MM.1S (cell line): ENCODE data around the gene TJP2.

ENCODE experiments used
- CTCF ChIP-seq: fragments of 300-600 bp; sonication (generic); IDR thresholded peaks from 2 replicates; pipeline ENCODE4 v1.5.1; 2016; ENCODE audit warnings: antibody characterized with exemption, low read length, mixed read lengths
- EZH2 ChIP-seq: fragments of 300-600 bp; sonication (generic); optimal IDR thresholded peaks from 2 replicates; pipeline ENCODE3; 2017; ENCODE audit warnings: low read depth, mild to moderate bottlenecking, antibody characterized with exemption, low read length, mixed read lengths
- EZH2phosphoT487 ChIP-seq: fragments of 300-600 bp; sonication (generic); IDR thresholded peaks from 2 replicates; pipeline ENCODE4 v1.6.1; 2018; ENCODE audit warnings: antibody characterized with exemption, low read length

- no peak for TF ChIP-seq CTCF
- no peak for TF ChIP-seq EZH2
- no peak for TF ChIP-seq EZH2phosphoT487
These were observed 105.7 kb downstream of the TJP2 start for GRCh38 chr9:69279733-69280132.
